ENCODE measurements around the gene IL11RA.

Gene IL11RA

DNA sequence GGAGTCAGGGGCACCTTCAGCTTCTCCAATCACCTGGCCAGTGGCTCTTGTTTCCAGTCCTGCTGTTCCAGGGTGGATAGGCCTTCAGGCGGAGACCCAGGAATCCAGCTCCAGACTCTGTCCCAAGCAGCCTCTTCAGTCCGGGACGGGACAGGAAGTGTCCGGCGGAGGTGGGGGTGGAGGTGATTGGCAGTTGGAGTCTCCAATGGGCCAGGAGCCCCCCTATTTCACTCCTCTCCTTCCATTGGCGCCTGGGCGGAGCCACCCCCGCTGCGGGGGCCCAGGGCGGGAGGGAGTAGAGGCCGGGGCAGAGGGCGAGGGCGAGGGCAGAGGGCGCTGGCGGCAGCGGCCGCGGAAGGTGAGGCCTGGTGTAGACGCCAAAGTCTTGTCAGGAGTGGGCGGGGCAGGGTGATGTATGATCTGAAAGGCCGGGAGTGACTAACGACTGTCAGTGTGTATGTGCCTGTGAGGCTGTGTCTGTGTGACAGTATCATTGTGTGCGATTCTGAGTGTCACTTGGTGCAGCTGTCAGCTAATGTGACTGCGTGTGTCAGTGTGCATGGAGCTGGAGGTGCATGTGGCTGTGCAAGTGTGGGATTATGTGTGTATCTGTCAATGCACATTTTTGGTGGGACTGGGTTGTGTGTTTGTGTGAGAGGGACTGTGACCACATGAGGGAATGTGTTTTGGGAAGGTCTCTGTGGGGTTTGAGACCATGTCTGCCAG lies at the start of gene IL11RA:
Gene IL11RA, plus strand, starts transcription at position 310 of the 726 bp plus-strand sequence. CDS start 3,033 bp downstream, outside the sequence.
- peak in 2 of 3 donors; percentile 47 to 53 for DNase-seq (ENCODE audit: low read depth in 2 of 3, low spot score in 1 of 3)

DNA sequence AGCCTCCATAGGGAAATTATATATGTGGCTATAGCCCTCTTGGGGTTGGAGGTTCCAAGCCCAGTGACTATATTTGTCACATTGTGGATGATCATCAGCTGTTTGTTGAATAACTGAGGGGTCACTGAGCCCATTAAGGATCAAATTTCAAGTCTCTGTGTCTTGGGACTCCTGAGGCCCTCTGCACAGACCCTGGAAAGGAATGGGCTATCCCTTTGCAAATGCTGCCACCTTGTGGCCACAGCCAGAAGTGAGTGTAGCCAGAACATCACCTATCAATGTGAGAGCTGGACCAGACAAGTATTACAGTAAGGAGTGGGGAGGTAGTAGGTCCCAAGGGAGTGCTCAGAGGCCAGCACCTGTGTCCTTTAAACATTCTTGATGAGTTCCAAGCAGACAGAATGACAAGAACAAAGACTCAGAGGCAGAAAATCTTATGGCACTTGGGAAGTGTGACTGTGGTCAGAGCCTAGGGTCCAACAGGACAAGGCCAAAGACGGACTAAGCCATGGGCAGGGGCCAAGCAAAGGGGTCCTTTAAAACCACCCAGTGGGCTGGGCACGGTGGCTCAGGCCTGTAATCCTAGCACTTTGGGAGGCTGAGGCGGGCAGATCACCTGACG lies 48.3 kb upstream of the IL11RA start:
- DNase-seq (ENCODE audit: low read depth in 2 of 3, low spot score in 1 of 3): peak; percentile 67 to 86 (median 73)

DNA sequence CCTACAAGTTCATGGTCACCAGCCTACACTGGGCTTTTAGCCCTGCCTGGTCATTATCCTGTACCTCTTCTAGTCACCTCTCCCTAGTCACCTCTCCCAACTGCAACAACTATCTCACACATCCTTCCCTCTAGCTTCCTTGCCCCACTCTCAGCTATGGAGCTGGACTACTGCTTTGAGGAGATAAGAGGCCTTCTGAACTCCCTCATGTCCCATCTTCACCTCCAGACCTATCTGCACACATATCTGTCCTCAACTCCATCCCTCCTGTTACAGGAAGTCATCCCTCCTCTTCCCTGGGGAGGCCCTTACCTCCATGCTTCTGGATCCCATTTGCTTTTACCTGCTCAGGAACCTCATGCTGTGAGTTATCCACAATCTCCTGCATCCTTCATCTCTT lies 45.8 kb upstream of the IL11RA start:
- DNase-seq (ENCODE audit: low read depth in 2 of 3, low spot score in 1 of 3): no peak

DNA sequence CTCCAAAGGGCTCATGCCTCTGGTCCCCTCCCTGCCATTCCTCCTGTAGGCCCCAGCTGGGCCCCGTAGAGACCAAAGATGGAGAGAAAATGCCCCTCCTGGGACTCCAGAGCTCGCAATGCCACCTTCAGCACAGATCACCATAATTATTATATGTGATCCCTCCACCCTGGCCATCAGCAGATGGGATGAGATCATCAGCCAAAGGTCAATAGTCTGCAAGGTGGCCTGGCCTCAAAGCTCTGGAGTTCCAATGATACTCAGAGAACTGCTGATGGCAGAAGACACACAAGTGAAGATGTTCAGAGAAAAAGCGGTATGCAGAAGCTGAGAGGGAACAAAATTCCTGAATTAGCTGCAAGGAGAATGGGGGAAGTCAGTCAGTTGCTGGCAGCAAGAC lies 45.1 kb upstream of the IL11RA start:
- no peak for DNase-seq (ENCODE audit: low read depth in 2 of 3, low spot score in 1 of 3)

DNA sequence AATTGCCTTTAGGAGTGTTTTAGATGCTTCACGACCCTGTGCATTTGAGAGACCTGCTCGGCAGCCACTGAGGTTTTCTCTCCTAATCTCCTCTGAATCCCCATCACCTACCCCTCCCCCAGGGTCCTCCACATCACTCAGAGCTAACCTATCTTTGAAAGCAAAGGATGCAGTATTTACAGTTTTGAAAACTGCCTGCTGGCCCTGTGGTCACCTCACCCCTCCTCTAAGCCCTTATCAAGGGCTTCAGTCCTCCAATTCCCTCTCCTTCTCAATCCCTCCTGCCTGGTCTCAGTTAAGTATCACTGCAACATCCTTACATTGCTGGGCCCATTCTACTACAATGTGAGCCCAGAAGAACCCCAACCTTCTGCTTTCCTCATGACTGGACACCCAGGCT lies 44.7 kb upstream of the IL11RA start:
- no peak for DNase-seq (ENCODE audit: low read depth in 2 of 3, low spot score in 1 of 3)

DNA sequence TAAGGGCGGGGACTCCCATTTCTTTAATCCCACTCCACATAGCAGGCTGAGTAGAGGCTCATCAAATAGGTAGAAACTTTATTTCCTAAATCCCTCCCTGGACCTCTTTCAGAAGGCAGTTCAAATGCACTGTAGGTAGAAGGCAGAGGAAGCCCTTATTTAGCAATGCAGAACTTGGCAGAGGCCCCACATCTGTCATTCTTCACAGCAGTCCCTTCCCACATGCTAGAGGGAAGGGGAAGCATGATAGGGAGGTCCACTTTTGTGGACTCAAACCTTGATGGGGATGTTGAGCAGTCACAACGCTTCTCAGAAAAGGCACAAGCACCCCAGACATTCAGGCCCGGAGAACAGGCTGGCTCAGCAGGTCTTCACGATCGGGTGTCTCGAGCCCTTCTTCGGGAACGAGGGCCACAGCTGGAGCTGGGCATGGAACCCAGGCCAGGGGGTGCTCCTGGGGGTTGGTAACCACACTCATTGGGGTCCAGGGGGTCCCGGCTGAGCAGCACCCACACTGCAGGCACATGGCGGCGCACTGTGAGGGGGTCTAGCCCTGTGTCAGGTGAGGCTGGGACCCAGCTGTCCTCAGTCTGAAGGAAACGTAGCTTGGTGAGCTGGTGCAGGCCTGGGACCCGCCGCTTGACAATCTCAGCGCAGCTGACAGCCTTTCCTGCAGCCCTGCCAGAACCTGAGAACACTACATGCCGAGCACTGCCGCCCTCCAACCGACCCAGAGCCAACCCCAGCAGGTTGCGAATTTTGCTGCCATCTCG lies 41.4 kb upstream of the IL11RA start:
- DNase-seq (ENCODE audit: low read depth in 2 of 3, low spot score in 1 of 3): no peak

DNA sequence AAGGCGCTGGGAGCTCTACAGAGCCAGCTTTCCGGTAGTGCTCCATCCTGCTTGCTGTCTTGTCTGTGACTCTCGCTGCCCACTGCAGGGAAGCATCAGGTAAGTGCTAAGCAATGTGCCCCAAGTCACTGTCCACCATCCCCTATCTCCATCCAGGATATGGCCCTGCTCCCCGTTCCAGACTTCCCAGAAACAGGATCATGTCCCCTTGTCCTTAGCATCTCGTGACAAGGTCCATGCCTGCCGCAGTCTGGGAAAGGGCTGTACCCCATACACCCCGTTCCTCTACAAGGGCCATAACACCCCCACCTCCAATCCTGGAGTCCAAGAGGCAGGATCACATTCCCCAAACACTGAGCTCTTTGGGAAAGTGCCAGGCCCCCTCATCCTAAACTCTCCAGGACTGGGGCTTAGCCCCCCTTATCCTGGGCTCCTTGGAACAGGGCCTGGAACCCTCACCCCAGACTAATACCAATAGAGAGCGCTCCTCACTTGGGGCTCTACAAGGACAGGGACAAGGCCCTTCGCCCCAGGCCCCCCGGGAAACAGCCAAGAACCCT lies 40.7 kb upstream of the IL11RA start:
- DNase-seq (ENCODE audit: low read depth in 2 of 3, low spot score in 1 of 3): no peak

DNA sequence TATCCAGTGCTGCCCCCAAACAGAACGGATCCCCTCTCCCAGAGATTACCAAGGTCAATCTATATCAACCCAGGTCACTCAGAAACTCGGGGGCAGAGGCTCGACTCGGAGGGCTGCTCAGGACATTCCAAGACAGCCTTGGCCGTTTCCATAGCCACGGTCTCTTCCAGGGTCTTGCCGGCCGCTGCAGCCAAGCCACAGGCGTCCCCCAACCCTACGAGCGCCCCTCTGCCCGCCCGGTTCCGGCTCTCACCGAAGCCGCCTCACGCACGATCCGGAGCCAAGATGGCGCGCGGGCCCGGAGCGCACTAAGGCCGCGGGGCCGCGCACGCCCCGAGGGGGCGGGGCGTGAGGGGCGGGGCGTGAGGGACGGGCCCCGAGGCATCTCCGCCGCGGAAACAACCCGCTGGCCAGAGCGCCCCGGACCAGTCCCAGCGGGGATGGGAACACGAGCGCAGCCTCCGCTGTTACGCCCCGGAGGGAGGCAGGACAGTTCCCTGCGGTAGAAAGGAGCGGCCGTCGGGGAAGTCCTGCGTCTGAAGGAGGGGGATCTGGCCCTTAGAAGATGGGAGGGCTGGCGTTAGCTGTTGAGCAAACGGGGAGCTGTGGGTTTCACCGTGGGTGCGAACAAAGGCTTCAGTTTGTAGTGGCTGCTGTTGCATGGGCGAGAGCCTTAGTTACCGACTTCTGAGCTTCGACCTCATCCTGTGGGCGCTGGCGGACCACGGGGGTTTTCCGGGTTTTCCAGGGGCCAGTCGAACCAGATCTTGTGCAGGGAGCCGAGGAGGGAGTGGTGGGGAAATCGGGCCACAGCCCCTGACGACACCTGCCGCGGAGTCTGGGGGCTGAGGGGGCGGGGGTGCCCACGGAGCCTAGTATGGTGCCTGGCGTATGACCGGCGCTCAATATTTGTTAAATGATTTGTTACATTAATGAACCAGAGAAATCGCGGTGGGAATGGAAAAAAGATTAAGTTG lies 39.9 kb upstream of the IL11RA start, which contains the start of gene RPP25L:
Gene RPP25L, minus strand, starts transcription at position 287 of the 977 bp plus-strand sequence. CDS start 801 bp downstream, outside the sequence.
- peak; percentile 64 to 76 (median 66) for DNase-seq (ENCODE audit: low read depth in 2 of 3, low spot score in 1 of 3)

DNA sequence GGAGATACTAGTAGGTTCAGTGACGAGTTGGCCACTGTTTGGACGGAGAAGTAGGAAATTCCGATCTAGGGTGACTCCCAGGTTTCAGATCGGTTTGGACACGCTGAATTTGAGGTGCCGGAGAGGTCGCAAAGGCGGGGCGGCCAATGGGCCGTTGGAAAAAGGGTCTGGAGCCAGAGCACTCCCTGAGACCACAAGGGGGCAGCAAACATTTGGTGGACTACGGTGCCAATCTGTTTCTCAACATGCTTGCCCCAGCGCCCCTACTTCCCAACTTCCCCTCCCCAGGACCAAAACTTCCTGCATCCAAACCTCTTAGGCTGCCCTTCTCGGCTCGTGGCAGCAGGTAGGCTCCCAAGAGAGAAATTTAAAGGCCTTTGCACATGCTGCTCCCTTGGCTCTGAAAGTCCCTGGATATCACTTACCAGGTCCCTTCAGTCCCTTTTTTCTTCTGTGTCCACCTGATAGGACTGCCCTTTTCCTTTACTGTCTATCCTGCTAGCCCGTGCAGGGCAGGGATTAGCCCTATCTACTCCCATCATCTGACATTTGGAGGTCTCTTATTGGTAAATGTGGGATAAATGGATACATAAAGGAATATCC lies 39.1 kb upstream of the IL11RA start:
- peak in 2 of 3 donors; percentile 60 to 72 for DNase-seq (ENCODE audit: low read depth in 2 of 3, low spot score in 1 of 3)

DNA sequence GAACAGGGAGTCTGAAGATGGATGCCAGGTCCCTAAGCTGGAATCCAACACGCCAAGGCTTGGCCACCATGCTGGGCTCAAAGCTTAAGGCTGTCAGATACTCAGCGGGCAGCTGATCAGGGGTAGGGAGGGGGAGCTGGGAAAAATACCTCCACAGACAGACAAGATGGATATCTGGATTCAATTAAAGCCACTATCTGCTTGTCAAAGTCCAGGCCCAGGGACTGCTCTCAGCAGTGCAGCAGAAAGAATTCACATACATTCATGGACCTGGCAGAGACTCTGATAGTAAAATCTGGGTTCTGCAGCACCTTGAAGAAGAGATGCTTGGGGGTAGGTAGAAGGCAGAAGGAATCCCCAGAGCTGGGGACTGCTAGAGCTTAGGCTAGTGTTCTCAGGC lies 36.9 kb upstream of the IL11RA start:
- DNase-seq (ENCODE audit: low read depth in 2 of 3, low spot score in 1 of 3): no peak

DNA sequence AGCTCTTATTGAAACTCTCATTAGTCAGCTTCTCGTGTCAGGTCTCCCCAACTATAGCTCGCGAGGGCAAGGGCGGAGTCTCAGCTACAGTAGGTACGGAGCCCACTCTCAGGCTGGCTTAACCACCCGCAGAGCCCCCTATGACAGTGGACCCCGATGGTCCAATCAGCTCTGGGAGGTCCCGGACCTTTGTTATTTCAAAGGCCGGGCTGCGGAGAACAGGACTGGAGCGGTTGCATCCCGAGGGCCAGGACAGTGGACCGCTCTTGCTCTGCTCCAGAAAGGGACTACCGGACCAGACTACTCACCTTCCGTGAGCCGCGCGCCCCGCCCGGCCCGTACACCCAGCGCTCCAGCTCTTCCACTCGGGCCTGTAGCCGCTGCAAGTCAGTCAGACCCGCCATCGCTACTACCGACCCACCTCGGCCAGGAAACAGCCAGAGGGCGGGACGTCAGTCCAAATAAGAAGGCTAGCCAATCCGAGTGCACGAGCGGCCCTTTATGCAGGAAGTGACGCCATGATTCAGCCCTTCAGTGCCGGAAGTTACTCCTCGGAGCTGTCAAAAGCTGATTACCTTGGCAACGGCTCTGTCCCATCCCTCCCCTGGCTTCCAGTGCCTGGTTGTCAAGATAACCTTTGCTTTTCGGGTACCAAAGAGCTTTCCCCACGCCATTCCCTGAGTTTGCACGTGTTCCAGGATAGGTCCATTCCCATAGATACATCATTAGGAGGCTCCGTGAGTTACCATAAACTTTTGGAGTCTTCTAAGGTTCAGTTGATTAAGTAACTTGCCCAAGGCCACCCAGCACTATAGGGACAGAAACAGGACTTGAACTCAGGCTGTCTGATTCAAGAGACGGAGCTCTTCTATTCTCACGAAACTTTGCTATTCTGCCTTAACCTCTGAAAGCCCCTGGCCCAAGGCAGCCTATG lies 31.7 kb upstream of the IL11RA start, which contains the start of gene DCTN3:
Gene DCTN3, minus strand, starts transcription at position 435 of the 934 bp plus-strand sequence. Its CDS starts 31 bp downstream, at position 404.
- DNase-seq (ENCODE audit: low read depth in 2 of 3, low spot score in 1 of 3): peak; percentile 83 to 85 (median 85)

DNA sequence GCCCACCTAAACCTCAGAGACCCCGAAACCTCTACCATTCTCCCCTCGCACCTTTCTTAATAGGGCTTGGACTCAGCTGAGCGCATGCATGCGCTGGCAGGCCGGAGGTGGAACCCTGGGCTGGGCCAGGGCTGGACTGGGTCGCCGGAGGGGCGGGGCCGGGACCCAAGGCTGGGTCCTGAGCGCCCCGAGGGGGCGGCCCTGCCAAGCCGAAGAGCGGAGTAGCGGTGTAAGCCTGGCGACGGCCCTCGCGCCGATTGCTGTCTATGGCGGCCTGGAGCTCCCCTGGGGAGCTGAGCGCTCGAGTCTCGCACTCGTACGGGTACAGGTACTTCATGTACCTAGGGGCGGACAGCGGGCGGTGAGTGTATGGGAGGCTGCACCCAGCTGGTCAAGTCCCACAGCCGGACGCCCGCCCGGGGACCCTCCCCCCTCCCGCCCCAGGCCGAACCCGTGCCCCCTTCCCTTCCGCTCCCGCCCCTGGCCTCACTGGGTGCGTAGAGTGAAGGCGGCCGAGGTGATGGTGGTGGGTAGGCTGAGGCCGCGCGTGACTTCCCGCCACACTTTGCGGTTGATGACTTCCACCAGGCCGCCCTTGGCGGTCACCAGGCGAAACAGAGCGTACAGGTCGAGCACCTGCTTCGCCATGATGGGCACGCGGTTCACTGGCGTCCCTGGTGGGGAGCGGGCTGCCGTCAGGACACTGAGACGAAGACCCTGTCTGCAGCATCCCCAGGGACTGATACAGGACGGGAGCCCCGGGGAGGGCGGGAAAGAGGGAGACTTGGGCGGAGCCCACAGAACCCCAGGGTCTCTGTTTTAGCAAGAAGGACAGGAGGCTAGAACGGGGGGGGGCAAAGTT lies 28.4 kb upstream of the IL11RA start:
- no peak for DNase-seq (ENCODE audit: low read depth in 2 of 3, low spot score in 1 of 3)

DNA sequence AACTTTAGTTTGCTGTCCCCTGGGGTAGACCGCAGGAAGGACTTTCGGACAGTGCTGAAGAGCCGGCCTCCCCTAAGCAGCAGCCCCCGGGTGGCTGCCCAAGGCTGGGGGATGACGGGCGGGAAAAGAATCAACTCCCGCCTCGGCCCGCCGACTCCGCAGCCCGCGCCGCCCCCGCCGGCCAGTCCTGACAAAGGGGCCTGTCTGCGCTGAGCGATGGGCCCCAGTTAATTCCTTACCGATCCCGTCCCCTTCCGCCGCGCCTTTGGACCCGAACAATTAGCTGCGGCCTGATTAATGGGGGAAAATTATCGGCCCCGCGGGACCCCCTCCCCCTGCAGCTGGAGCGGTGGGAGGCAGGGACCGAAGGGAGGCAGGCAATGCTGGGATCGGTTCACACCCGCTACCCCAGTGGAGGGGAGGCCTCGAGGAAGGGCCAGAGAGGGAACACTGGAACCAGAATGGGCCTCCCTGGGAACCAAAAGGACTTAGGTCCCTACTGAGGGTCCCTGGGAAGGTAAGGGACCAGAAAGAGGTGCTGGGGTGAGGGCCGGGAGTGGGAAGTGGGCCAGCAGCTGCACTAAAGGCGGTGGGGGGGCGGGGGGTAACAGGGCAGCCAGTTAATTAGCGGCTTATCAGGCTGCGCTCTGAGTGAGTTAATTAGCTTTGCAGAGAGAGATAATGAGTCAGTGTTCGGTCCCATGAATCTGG lies 27.4 kb upstream of the IL11RA start:
- DNase-seq (ENCODE audit: low read depth in 2 of 3, low spot score in 1 of 3): no peak

DNA sequence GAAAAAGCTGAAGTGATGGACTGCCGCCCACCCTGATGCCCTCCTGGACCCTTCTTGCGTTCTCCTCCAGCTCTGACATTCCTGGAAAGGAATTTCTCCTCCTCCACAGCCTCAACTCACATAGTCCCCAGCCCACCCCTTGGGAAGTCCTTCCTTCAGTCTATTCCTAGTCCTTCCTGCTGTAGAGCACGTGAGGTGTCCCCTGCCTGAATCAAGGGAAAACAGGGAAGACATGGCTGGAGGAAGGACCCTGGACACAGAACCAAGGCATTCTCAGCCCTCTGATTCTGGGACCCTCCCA lies 26.8 kb upstream of the IL11RA start:
- no peak for DNase-seq (ENCODE audit: low read depth in 2 of 3, low spot score in 1 of 3)

DNA sequence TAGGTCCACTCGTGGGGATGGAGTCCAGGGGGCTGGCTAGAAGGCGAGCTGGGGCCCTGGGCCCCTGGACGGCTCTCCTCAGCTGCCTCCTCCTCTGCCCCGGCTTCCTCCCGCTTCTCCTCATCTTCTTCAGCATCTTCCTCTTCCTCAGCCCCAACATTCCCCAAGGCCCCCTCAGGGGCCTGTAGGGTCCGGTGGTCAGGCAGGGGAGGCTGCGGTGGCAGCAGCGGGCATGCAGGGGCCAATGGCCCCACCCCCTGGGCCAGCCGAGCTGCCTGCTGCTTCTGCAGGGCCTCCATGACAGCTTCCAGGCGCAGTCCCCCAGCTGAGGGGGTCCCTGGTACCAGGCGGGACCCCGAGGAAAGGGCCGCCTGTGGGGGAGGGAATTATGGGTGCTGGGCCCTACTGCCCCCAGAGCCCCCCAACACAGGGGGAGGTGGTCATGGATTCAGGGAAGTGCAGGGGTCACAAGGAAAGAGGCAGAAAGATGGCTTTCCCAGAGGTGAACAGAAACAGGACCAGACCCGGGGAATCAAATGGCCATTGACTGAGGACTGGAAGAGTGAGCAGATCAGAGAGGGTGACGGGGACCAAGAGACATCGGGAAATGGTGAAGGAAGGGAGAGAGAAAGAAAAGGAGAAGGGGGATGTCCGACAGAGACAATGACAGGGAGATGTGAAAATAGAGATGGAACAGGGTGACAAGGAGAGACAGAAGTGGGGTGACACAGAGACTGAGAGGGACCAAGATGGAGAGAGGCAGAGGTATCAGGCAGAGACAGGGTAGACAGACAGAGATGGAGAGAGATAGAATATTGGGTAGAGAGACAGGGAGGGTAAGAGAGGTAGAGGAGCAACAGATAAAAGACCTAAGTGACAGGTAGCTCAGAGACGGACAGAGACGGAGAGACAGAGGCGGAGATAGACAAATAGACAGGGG lies 24.0 kb upstream of the IL11RA start:
- no peak for DNase-seq (ENCODE audit: low read depth in 2 of 3, low spot score in 1 of 3)
